ENCODE measurements around the gene ORC4.

Gene ORC4

DNA sequence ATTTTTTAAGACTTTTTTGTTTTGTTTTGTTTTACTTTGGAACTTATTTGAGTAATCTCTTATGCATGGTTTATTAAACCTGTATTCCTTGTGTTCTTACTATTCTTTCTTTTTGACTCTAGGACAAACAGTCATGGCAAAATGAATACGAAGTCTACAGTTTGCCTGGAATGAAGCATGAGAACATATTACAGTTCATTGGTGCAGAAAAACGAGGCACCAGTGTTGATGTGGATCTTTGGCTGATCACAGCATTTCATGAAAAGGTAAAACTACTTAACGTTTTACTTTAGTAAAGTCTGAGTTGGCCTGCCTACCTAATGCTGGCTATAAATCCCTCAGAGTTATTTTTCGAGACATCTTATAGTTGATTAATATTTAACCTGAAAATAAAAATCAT, 103.4 kb downstream of the ORC4 start:
- H3K4me1 ChIP-seq (ENCODE audit: insufficient read depth, insufficient read length), result no peaks in the 10 kb centered on the region
- peaks cover 16% of the 10 kb centered on the region for H3K36me3 ChIP-seq (ENCODE audit: insufficient read depth, insufficient read length, low read length)
- no peak for DNase-seq (ENCODE audit: low read depth, low spot score)
- no peaks in the 10 kb centered on the region for H3K9me3 ChIP-seq (ENCODE audit: insufficient read depth, low read length)
- TF ChIP-seq YY1 (IDR thresholded peaks at IDR 0.05; ENCODE audit: insufficient read depth, insufficient read length) (no peak), ZNF274 (IDR thresholded peaks at IDR 0.05; ENCODE audit: low read depth, low read length) (no peak)
- no peak overlapping the region for H3K4me3 ChIP-seq (ENCODE audit: insufficient read length, low read depth)
- no peaks in the 10 kb centered on the region for H3K27me3 ChIP-seq (ENCODE audit: insufficient read depth, insufficient read length)
- no peak overlapping the region for H3K9ac ChIP-seq (ENCODE audit: insufficient read length, low read depth)

DNA sequence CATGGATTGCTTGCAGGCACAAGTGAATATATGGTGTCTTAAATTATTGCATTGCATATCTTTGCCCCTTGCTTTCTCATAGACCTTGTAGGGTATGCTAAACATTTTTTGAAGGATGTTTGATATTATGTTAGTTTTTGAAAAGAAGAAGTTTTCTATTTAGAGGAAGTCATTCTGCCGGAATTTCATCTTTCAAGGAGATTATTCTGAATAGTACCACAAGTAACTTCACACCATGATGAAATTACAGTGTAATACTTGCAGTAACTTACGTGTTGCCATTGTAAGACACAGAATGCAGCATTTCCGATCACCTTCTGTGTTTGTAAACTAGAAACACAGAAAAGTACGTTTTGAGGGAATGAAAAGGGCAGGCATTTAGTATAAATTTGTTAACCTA, 103.8 kb downstream of the ORC4 start:
- no peaks in the 10 kb centered on the region for H3K4me1 ChIP-seq (ENCODE audit: insufficient read depth, insufficient read length)
- no peaks in the 10 kb centered on the region for H3K27me3 ChIP-seq (ENCODE audit: insufficient read depth, insufficient read length)
- DNase-seq (ENCODE audit: low read depth, low spot score), result no peak
- H3K9me3 ChIP-seq (ENCODE audit: insufficient read depth, low read length), result no peaks in the 10 kb centered on the region
- H3K36me3 ChIP-seq (ENCODE audit: insufficient read depth, insufficient read length, low read length), result peaks cover 16% of the 10 kb centered on the region
- H3K4me3 ChIP-seq (ENCODE audit: insufficient read length, low read depth), result no peak overlapping the region
- no peak for TF ChIP-seq SUZ12 (IDR thresholded peaks at IDR 0.05; ENCODE audit: extremely low read depth, insufficient read depth, insufficient read length)
- no peak for TF ChIP-seq YY1 (IDR thresholded peaks at IDR 0.05; ENCODE audit: insufficient read depth, insufficient read length)
- H3K9ac ChIP-seq (ENCODE audit: insufficient read length, low read depth), result no peak overlapping the region

DNA sequence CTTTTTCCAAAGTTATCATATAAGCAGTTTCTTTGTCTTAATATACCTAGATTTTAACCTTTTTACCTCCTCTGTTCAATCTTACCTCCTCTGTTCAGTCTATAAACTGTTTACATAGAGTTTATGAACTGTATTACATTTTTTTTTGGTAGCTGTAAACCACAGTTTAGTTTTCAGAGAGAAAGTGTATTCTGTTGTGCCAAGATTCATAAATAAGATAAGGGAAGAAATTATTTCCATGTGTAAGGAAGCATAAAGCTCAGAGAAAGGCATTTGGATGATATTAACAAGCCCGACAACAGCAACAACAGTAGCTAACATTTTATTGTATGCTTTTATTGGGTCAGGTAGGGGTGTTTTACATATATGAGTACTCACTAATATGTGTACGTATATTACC, 104.5 kb downstream of the ORC4 start:
- H3K27me3 ChIP-seq (ENCODE audit: insufficient read depth, insufficient read length), result no peaks in the 10 kb centered on the region
- H3K4me1 ChIP-seq (ENCODE audit: insufficient read depth, insufficient read length), result no peaks in the 10 kb centered on the region
- H3K4me3 ChIP-seq (ENCODE audit: insufficient read length, low read depth), result no peak overlapping the region
- H3K9ac ChIP-seq (ENCODE audit: insufficient read length, low read depth), result no peak overlapping the region
- peaks cover 16% of the 10 kb centered on the region for H3K36me3 ChIP-seq (ENCODE audit: insufficient read depth, insufficient read length, low read length)
- no peak for DNase-seq (ENCODE audit: low read depth, low spot score)
- H3K9me3 ChIP-seq (ENCODE audit: insufficient read depth, low read length), result no peaks in the 10 kb centered on the region
- no peak for TF ChIP-seq ZNF274 (IDR thresholded peaks at IDR 0.05; ENCODE audit: low read depth, low read length)
- no peak for TF ChIP-seq SUZ12 (IDR thresholded peaks at IDR 0.05; ENCODE audit: extremely low read depth, insufficient read depth, insufficient read length)
- no peak for TF ChIP-seq YY1 (IDR thresholded peaks at IDR 0.05; ENCODE audit: insufficient read depth, insufficient read length)

DNA sequence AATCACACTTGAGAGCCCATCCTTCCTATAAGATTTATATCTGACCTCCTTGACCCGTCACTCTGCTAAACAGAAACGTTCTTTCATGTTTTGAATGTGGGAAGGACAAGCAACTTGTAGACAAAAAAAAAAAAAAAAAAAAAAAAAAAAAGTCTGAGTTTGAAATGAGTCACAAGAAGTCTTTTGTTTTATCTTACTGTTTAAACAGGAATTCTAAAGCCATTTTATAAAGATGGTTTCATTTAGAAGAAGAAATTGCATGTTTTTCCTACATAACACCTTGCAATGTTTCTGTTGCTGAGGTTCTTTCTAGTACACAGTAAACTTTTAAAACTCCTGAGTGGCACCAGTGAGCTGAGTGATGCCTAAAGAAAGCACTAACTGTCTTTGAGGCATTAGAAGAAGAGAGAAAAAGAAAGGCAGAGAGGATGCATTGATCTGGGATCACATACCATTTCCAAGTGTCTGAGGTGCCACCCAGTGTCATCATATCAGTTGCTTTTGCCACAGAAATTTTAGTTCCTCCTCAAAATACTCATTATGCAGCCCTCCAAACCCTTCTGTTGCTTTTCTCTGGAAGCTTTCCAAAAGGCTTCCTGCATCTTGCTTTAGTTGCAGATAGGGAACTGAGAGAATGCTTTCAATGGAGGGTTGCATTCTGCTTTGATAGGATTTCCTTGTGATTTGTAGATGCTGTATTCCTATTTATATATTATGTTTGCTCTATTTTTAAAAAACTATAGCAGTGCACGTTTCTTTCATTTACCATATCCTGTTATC, 106.6 kb downstream of the ORC4 start:
- no peak for DNase-seq (ENCODE audit: low read depth, low spot score)

DNA sequence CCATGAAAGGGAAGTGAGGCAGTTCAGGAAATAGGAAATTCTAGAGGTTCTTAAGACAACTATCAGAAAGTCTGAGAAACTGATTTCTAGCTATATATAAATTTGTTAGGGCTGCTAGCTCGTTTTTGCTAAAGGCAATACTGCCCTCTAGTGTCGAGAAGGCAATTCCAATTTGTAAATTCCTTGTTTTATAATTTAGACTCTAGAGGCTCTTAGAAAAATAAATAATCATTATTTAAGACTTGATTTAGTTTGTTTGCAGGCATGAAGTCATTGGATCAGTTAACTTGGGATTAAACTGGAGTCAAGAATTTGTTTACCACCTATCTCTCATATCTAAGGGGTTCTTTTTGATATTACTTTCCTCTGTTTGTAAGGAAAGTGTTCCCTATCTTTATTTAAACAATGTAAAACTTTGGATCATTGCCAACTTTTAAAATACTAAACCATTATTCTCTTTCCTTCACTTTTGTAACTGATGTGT, 109.5 kb downstream of the ORC4 start:
- Histone ChIP-seq H3K36me3 (ENCODE audit: insufficient read depth, insufficient read length, low read length) (peaks cover 4% of the 10 kb centered on the region), H3K9ac (ENCODE audit: insufficient read length, low read depth) (no peak overlapping the region), H3K9me3 (ENCODE audit: insufficient read depth, low read length) (no peaks in the 10 kb centered on the region), H3K4me3 (ENCODE audit: insufficient read length, low read depth) (no peak overlapping the region), H3K4me1 (ENCODE audit: insufficient read depth, insufficient read length) (no peaks in the 10 kb centered on the region), H3K27me3 (ENCODE audit: insufficient read depth, insufficient read length) (no peaks in the 10 kb centered on the region)
- no peak for TF ChIP-seq YY1 (IDR thresholded peaks at IDR 0.05; ENCODE audit: insufficient read depth, insufficient read length)
- no peak for TF ChIP-seq SUZ12 (IDR thresholded peaks at IDR 0.05; ENCODE audit: extremely low read depth, insufficient read depth, insufficient read length)
- no peak for TF ChIP-seq ZNF274 (IDR thresholded peaks at IDR 0.05; ENCODE audit: low read depth, low read length)
- peak; percentile 42 for DNase-seq (ENCODE audit: low read depth, low spot score)

More for the DNA sequence above, 106.6 kb downstream of the ORC4 start:
- Histone ChIP-seq H3K9me3 (ENCODE audit: insufficient read depth, low read length) (no peaks in the 10 kb centered on the region), H3K27me3 (ENCODE audit: insufficient read depth, insufficient read length) (no peaks in the 10 kb centered on the region), H3K36me3 (ENCODE audit: insufficient read depth, insufficient read length, low read length) (peaks cover 11% of the 10 kb centered on the region), H3K9ac (ENCODE audit: insufficient read length, low read depth) (no peak overlapping the region), H3K4me1 (ENCODE audit: insufficient read depth, insufficient read length) (no peaks in the 10 kb centered on the region), H3K4me3 (ENCODE audit: insufficient read length, low read depth) (no peak overlapping the region)
- TF ChIP-seq ZNF274 (IDR thresholded peaks at IDR 0.05; ENCODE audit: low read depth, low read length), result no peak
- TF ChIP-seq YY1 (IDR thresholded peaks at IDR 0.05; ENCODE audit: insufficient read depth, insufficient read length), result no peak
- TF ChIP-seq SUZ12 (IDR thresholded peaks at IDR 0.05; ENCODE audit: extremely low read depth, insufficient read depth, insufficient read length), result no peak

DNA sequence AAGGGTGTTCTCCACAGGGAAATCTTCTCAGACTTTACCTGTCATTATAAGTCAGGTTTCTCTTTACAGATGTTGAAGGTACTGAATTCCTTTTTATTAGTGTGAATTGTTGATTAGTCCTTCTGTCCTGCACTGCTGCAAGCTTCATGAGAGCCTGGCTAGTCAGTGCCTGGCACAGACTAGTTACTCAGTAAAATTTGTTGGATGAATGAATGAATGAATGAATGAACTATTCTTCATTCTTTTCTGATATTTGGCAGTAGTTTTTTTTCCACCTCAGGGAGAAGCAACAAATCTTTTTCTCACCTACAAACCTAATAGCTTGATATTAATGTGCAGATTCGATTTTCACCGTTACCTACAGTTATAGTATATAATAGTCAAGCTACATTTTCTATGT, 111.4 kb downstream of the ORC4 start:
- no peak overlapping the region for H3K9ac ChIP-seq (ENCODE audit: insufficient read length, low read depth)
- no peaks in the 10 kb centered on the region for H3K4me1 ChIP-seq (ENCODE audit: insufficient read depth, insufficient read length)
- no peaks in the 10 kb centered on the region for H3K9me3 ChIP-seq (ENCODE audit: insufficient read depth, low read length)
- no peaks in the 10 kb centered on the region for H3K27me3 ChIP-seq (ENCODE audit: insufficient read depth, insufficient read length)
- H3K36me3 ChIP-seq (ENCODE audit: insufficient read depth, insufficient read length, low read length), result peaks cover 2% of the 10 kb centered on the region
- TF ChIP-seq YY1 (IDR thresholded peaks at IDR 0.05; ENCODE audit: insufficient read depth, insufficient read length) (no peak), ZNF274 (IDR thresholded peaks at IDR 0.05; ENCODE audit: low read depth, low read length) (no peak), SUZ12 (IDR thresholded peaks at IDR 0.05; ENCODE audit: extremely low read depth, insufficient read depth, insufficient read length) (no peak)
- no peak overlapping the region for H3K4me3 ChIP-seq (ENCODE audit: insufficient read length, low read depth)
- no peak for DNase-seq (ENCODE audit: low read depth, low spot score)

DNA sequence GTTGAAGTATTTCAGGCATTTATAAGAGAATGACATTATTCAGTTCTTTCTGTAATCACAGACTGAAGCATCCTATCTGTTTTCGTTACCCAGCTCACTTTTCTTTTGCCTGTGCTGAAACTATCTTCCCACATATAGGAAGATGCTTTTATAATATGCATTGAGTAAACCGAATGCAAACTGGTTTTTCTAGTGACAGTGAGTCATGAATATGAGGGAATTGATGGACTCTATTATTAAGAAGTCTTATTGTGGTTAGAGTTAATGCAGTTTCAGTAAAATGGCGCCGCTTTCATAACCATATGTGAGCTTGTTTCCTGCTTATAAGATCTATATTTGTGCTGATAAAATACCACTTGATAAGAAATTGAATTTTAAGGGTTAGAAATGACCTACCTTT, 116.5 kb downstream of the ORC4 start:
- peaks cover 8% of the 10 kb centered on the region for H3K36me3 ChIP-seq (ENCODE audit: insufficient read depth, insufficient read length, low read length)
- no peaks in the 10 kb centered on the region for H3K4me1 ChIP-seq (ENCODE audit: insufficient read depth, insufficient read length)

More for the DNA sequence above, 116.5 kb downstream of the ORC4 start:
- Histone ChIP-seq H3K27me3 (ENCODE audit: insufficient read depth, insufficient read length) (no peaks in the 10 kb centered on the region), H3K9me3 (ENCODE audit: insufficient read depth, low read length) (no peaks in the 10 kb centered on the region), H3K9ac (ENCODE audit: insufficient read length, low read depth) (no peak overlapping the region), H3K4me3 (ENCODE audit: insufficient read length, low read depth) (no peak overlapping the region)
- DNase-seq (ENCODE audit: low read depth, low spot score), result no peak
- no peak for TF ChIP-seq ZNF274 (IDR thresholded peaks at IDR 0.05; ENCODE audit: low read depth, low read length)
- TF ChIP-seq YY1 (IDR thresholded peaks at IDR 0.05; ENCODE audit: insufficient read depth, insufficient read length), result no peak
- no peak for TF ChIP-seq SUZ12 (IDR thresholded peaks at IDR 0.05; ENCODE audit: extremely low read depth, insufficient read depth, insufficient read length)
